NCI-H1417 treated with DMSO at 0.1 percent for 48 hours (cell line): Measurements from ENCODE around the gene PANK4.

Experiments used
- DNase-seq: peaks from one replicate; lab custom pipeline; 2025; lab: John Stamatoyannopoulos, UW

PANK4 gene

DNA sequence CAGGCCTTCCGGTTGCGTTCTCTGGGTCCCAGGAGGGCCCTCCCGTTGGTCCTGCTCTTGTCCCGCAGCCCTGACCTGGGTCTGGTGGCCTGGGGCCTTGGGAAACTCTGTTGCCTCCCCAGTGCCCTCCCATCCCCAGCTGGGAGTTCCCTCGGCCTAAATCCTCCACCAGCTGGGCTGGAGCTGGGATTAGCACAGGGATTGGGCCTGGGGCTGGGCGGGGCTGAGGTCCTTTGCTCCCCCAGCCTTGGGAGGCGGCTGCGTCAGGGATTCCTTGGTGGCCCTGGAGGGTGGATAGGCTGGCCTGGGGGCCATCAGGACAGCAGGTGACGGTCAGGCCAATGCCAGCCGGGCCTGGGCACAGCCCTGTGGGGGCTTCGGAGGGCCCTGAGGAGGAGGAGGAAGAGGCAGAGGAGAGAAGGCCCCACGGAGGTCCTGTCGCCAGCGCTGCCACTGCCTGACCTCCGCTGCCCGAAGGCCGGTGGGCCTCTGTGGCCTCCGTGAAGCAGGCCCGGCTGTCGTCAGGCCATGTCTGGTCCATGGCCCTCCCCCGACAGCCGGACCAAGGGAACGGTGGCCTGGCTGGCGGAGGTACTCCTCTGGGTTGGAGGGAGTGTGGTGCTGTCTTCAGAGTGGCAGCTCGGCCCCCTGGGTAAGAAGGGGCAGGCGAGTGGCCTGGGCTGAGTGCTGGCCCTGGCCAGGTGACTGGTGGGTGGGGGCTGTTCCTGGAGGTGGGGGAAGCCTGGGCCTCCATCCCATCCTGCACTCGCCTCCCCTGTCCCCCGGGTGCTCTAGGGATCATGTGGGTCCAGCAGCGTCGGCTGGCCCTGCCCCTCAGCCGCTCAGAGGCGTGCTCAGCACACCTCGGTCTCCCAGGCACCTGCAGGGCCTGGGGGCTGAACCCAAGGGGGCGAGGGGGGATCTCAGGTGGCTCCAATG is 50.1 kb downstream of the PANK4 start, which contains the start of gene PLCH2:
Gene PLCH2 (plus strand): TSS at position 229 of the 939 bp plus-strand sequence. CDS start 300 bp downstream, at position 529.
- DNase-seq = no peak

- DNase-seq = no peak
Measured at GRCh38 chr1:2475571-2475970, 50.8 kb downstream of the PANK4 start.

- no peak for DNase-seq
Measured at GRCh38 chr1:2474933-2475371, 51.4 kb downstream of the PANK4 start.

DNA sequence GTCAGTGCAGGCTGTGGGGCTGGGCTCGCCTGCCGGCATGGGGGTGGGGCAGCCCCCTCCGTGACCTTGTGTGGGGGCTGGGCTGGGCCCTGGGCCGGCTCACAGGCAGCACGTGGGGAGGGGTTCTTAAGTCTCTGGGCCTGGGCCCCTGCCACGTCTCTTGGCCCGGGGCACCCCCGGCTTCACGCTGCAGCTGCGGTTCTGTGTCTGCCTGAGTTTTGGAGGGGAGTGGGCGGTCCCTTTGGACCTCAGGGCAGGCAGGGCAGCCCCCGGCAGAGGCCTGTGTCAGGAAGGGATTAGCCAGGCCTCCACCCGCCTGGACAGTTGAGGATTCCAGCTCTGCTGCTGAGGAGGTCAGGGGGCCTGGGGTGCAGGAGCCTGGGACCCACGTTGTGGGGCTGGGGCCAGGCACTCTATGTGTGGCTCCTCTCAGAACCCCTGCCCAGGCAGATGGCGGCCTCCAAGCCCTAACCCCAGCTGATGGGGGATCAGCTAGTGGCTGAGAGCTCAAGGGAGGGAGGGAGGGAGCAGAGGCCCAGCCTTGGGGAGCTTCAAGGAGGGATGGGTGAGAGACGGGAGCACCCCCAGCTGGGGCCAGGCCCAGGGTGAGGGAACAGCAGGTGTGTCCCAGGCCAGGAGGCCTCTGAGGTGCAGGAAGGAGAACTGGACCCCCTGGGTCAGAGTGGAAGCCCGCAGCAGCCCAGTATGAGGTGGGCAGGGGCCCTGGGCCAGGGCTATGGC is 52.1 kb downstream of the PANK4 start:
- no peak for DNase-seq

DNA sequence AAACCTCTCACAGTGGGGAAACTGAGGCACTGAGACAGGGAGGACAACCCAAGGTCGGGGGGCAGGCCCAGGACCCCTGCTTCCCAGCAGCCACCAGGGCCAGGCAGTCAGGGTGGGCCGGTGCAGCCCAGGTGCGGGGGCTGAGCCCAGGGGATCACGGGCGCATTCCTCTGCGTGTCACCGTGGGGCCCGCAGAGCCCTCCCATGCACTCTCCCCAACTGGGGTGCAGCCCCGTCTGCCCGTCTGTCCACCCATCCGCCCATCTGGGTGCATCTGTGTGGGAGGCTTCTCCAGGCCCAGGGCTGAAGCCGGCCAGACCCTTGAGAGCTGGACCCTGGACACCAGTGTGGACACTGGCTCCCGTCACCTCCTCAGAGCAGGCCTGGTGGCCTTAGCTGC is 53.2 kb downstream of the PANK4 start:
- no peak for DNase-seq

DNA sequence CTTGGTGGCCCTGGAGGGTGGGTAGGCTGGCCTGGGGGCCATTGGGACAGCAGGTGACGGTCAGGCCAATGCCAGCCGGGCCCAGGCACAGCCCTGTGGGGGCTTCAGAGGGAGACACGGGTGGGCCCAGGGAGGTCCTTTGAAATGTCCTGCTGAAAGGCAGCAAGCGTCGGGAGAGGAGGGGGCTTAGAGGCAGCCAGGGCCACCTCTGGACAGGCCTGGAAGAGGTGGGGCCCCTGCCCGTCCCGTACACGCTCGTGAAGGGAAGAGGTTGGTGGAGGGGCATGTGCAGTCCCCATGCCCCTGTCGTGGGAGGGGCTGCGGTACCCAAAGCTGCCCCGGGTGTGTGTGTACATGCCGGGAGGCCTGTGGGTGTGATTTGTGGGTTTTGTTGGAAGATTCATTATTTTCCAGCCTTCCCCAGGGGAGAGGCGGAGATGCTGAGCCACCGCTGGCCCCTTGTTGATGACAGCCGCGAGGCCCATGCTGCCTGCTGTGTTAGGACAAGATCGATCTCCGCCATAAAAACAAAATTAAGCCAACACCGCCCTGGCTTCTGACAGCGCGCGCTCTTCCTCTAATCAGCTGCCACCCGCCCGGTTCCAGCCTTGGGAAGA is 53.7 kb downstream of the PANK4 start:
- DNase-seq = no peak

DNA sequence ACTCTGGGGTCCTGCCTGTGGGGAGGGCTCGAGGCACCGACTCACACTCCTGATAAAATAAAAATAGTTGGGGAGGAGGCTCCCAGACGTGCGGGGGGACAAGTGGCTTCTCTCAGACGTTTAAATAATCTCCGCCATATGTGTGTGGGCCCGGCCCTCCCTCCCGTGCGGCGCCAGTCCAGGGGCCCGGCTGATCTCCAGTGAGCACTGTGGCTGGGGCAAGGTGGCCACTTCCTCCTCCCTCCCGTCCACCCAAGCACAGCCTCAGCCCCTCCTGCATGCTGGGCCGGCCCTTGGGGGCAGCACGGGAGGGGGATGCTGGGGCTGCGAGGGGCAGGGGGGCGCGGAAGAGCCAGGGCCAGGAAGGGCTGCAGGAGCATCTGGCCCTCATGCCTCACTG is 54.3 kb downstream of the PANK4 start:
- no peak for DNase-seq

DNA sequence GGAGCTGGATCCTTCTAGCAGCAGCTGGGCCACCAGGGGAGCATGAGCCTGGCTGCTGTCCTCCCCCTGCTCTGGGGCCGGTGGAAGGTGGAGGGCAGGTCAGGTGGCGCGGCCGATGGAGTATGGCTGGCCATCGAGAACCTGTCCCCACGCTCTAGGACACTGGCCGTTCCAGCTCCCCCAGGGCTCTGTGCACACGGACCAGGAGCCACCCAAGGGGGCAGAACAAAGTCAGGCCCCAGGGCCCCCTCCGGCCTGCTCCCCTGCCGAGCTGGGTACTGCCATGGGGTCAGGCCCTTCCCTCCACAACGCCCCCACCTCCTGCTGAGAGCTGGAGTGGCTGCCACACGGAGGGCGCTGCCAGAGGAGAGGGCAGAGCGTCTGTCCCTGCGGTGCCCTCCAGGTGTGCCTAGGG is 54.8 kb downstream of the PANK4 start:
- no peak for DNase-seq

DNA sequence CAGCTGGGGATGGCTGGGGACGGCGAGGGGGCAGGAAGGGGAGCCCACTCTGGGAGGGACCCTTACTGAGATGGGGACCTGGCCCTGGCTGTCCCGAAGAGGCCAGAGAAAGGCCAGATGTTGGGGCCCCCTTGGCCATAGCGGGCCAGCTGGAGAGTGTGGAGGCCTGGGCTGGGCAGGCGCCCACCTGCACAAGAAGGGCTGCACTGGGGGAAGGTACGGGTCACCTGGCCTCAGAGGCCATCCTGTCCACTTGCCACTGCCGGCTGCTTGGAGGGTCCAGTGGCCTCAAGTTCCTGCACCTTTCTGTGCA is 55.3 kb downstream of the PANK4 start:
- DNase-seq = no peak

DNA sequence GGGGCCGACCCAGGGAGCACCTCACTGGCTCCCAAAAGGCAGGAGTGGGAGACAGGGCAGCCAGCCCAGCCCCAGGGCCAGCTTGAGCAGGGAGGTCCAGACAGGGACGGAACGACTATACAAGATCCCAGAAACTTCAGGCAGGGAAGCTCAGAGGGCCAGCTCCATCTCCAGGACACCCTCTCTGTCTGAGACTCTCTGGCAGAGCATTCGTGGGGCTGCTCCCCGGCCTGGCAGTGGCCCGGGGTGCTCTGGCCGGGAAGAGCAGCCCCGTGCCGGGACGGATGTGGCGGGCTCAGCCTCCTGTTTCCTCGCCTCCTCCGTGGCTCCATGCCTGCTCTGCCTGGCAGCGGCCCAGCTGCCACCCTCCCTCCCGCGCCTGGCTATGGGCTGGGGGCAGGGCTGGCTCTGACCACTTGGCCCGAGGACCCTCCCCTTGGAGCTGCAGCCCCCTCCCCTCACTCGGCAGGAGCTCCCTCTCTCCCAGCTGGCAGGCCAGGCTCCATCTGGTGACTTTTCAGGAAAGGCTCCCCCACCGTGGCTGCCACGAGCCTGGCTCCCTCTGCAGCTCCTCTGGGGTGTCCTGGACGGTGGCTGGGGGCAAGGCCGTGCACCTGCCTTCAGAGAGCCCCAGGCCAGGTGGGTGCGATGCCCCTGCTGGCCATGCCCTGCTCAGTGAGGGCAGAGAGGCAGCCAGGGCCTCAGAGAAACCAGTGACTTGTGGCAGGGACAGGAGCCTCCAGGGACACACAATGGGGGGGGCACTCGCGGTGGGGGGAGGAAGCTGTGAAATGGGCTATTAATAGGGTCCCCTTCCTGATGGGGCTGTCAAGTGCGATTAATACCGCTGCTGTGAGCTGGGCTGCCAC is 55.9 kb downstream of the PANK4 start:
- no peak for DNase-seq

GRCh38 chr1:2469103-2469940 is 57.1 kb downstream of the PANK4 start:
- no peak for DNase-seq

DNA sequence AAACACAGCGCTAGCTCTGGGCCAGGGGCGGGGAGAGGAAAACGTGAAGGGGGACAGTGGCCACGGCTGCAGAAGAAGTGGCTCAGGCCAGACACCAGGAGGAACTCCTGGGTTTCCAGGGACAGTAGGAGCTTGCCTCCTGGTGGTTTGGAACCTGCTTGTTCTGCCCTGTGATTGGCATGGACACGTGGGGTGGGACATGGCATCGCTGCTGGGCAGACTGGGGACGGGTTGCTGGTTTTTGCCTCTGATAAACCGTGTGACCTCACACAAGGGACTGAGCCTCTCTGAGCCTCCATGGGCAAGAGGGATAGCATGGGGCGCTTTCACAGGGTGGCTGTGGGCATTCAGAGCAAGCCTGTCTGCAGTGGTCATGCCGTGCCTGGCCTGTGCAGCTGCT is 57.9 kb downstream of the PANK4 start:
- no peak for DNase-seq

DNA sequence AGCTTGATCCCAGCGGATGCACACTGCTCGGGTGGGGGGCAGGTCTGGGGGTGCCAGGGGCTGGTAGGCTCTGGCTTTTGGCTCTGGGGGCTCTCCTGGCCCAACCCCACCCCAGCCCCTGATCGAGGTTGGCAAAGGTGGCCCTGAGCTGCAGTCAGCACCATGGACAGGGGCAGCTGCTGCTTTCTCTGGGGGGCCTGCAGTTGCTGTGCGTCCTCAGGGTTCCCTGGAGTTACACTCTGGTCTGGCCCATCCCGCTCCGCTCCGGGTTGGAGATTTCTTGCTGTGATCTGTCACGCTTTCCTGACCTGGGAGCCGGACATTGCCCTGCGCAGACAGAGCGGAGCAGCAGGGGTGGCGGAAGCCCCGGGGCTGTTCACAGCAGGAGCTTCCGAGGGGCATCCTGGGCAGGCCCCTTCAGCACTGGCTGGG is 58.3 kb downstream of the PANK4 start:
- DNase-seq = no peak

DNA sequence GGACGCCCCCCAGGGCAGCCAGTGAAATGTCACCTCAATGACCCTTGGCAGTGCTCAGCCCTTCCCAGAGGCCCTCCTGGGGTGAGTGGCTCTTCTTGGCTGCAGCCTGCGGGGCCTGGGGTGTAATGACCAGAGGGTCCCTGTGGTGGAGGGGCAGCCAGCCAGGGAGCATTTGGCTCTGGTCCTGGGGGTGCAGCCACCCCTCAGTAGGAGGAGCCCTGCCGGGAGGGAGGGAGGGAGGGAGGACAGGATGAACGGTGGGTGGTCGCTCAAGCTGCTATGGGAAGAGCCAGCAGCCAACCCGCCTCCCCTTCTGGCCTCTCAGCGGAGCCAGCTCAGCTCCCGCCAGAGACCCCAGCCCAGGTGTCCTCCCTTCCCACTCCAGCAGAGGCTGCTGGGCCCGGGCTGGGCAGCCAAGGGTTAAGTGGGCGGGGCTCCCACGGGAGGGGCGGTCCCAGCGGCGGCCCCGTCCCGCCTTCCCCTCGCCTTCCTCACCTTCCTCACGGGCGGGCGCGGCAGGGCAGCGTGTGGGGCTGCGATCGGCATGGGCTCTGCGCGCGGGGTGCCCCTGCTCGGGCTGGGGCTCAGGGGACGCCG is 59.3 kb downstream of the PANK4 start:
- DNase-seq = no peak

- no peak for DNase-seq
Measured at GRCh38 chr1:2466270-2466665, 60.1 kb downstream of the PANK4 start.

DNA sequence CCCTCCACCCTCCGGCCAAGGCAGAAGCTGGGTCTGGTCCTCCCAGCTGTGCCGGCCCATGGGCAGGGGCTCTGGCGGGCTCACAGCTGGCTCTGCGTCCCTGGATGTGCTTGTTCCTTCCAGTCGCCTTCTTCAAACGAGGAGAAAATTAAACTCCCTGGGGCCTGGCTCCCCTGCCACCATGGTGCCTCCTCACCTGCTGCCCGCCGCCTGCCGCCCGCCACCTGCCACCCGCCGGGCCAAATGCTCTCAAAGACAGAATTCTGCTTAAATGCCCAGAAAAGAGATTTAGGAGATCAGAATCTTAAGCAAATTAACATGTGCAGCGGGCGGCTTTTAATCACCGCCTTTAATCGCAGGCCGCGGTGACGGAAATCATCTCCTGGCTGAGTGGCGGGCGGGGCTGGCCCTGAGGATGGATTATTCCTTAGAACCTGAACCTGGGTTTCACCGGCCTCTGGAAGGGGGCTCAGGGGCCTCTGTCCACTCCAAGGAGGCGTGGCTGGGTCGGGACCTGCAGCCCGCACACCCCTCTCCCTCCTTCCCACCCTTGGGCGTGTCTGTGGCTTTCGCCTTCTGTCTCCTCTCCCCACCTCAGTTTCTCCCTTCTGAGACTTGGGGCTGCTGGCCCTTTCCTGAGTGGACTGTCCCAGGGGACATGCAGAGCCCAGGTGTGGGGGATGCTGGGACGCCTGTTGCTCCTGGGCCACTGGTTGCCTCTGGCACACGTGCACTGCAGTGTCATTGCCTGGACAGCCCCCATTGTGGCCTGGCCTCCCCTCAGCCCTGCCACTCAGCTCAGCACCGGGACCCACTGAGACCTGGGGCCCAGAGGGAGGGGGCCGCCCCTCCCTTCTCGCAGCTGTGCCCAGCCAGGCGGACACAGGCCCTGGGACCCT is 60.8 kb downstream of the PANK4 start:
- no peak for DNase-seq

GRCh38 chr1:2463396-2463795 is 63.0 kb downstream of the PANK4 start:
- no peak for DNase-seq

- no peak for DNase-seq
Measured at GRCh38 chr1:2462819-2463218, 63.6 kb downstream of the PANK4 start.

DNA sequence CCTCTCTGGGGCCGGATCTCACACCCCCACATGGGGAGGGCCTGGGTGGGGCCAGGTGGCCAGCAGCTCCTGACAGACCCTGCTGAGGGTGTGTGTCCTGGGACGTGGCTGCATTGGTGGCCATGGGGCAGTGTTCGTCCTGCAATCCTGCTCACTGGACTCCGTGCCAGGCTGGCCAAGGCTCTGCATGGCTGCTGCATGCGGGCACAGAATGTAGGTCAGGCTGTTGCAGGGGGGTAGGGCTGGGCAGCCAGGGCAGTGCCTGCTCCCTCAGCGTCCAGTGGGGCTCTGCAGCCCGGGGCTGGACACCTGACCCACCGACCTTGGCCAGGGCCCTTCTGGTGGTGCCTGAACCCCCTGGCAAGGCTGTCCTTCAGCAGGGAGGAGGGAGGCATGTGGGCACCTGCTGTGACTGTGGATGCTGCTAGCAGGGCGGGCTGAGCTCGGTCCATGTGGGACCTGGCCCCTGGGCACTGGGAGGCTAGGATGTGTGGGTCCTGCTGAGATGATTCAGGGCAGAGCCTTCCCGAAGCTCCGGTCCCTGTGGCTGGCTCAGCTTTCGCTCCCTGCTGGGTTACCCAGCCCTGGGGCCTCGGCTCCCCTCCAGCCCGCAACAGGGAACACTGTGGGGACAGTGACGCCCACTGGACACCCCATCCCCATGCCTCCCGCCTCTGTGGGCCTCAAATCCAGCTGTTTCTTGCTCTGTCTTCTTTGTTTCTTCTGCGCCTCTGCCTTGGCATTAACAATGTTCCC is 65.2 kb downstream of the PANK4 start:
- no peak for DNase-seq
